ENCODE measurements around the gene GPX1. TPM values are rescaled to one million over a fixed set of nuclear protein-coding genes. Genes with fewer than 3 reads are reported as not detected.
"Not testable (repeated sequence)": the region's sequence is repeated elsewhere in the genome, so short reads cannot be mapped to it uniquely, and the experiment has no call there.

Gene GPX1
- total RNA-seq = 97.9 to 108 TPM (median 98.7 TPM) in 3 replicates

- H3K27ac Mint-ChIP-seq = peak within 1 kb of the TSS; percentile 96
- no peak for TF ChIP-seq CTCF (IDR thresholded peaks at IDR 0.05; ENCODE audit: unreplicated experiment)
- H3K9me3 Mint-ChIP-seq = no peaks in the 10 kb centered on the region
- DNase-seq (ENCODE audit: low spot score in 2 of 2, unreplicated experiment in 2 of 2) = peak; percentile 90 to 94
- peaks cover 30% of the 10 kb centered on the region for H3K36me3 Mint-ChIP-seq
- H3K4me1 Mint-ChIP-seq = peaks cover 19% of the 10 kb centered on the region
- peak within 1 kb of the TSS; percentile 92 for H3K4me3 Mint-ChIP-seq
- no peaks in the 10 kb centered on the region for H3K27me3 Mint-ChIP-seq (ENCODE audit: low read depth)
Measured at GRCh38 chr3:49358217-49358883, at the start of gene GPX1. Gene GPX1, minus strand, starts transcription at chr3:49358353. Its CDS starts 75 bp downstream, at chr3:49358278.

DNA sequence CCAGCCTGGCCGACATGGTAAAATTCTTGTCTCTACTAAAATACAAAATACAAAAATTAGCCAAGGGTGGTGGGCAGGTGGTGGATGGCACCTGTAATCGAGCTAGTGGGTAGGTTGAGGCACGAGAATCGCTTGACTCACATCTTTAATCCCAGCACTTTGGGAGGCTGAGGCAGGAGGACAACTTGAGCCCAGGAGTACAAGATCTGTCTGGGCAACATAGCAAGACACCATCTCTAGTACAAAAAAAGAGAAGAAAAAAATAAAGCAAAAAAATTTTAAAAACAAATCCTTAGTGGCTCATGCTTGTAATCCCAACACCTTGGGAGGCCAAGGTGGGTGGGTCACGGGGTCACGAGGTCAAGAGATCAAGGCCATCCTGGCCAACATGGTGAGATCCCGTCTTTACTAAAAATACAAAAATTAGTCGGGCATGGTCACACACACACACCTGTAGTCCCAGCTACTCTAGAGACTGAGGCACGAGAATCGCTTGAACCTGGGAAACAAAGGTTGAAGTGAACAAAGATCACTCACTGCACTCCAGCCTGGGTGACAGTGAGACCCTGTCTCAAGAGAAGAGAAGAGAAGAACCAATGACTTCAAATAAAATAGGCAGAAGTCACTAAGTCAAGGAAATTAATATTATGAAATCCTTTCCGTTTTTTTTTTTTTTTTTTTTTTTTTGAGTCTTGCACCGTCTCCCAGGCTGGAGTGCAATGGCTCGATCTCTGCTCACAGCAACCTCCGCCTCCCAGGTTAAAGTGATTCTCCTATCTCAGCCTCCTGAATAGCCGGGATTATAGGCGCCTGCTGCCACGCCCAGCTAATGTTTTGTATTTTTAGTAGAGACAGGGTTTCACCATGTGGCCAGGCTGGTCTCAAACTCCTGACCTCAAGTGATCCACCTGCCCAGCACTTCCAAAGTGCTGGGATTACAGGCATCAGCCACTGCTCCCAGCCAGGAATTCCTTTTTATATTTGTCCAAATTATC lies 48.7 kb upstream of the GPX1 start:
- H3K4me1 Mint-ChIP-seq = peaks cover 34% of the 10 kb centered on the region
- H3K4me3 Mint-ChIP-seq = no peak overlapping the region
- H3K36me3 Mint-ChIP-seq = peaks cover 6% of the 10 kb centered on the region
- no peaks in the 10 kb centered on the region for H3K27me3 Mint-ChIP-seq (ENCODE audit: low read depth)
- H3K9me3 Mint-ChIP-seq = no peaks in the 10 kb centered on the region
- no peak for TF ChIP-seq CTCF (IDR thresholded peaks at IDR 0.05; ENCODE audit: unreplicated experiment)
- H3K27ac Mint-ChIP-seq = peak overlapping the region; percentile 67
- DNase-seq (ENCODE audit: low spot score in 2 of 2, unreplicated experiment in 2 of 2) = no peak

DNA sequence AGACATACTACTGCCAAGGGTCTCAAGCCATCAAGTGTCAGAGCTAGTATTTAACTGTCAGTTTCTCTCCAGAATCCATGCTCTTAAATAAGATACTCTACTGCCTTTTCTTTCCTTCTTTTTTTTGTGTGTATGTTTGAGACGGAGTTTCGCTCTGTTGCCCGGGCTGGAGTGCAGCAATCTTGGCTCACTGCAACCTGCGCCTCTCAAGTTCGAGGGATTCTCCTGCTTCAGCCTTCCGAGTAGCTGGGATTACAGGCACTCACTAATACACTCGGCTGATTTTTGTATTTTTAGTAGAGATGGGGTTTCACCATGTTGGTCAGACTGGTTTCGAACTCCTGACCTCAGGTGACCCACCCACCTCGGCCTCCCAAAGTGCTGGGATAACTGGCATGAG lies 47.4 kb upstream of the GPX1 start:
- not testable (repeated sequence) for H3K27me3 Mint-ChIP-seq (ENCODE audit: low read depth); H3K4me3 Mint-ChIP-seq; H3K9me3 Mint-ChIP-seq; DNase-seq (ENCODE audit: low spot score in 2 of 2, unreplicated experiment in 2 of 2); H3K36me3 Mint-ChIP-seq
- H3K4me1 Mint-ChIP-seq = peaks cover 31% of the 10 kb centered on the region
- peak overlapping the region; percentile 35 for H3K27ac Mint-ChIP-seq

DNA sequence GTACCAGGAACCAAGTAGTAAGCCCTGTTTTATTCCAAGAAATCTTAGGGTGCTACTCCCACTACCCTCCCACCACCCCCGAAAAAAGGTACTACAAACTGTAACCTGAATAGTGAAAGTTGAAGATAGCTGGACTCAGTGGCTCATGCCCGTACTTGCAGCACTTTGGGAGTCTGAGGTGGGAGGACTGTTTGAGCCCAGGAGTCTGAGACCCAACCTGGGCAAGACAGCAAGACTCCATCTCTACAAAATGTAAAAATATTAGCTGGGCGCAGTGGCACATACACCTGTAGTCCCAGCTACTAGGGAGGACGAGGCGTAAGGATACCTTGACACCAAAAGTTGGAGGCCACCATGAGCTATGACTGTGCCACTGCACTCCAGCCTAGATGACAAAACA lies 45.7 kb upstream of the GPX1 start:
- no peak for TF ChIP-seq CTCF (IDR thresholded peaks at IDR 0.05; ENCODE audit: unreplicated experiment)
- DNase-seq (ENCODE audit: low spot score in 2 of 2, unreplicated experiment in 2 of 2) = no peak
- Mint-ChIP-seq H3K27ac (no peak overlapping the region), H3K9me3 (no peaks in the 10 kb centered on the region), H3K27me3 (ENCODE audit: low read depth) (no peaks in the 10 kb centered on the region), H3K4me3 (no peak overlapping the region), H3K36me3 (peaks cover 6% of the 10 kb centered on the region), H3K4me1 (peaks cover 22% of the 10 kb centered on the region)

DNA sequence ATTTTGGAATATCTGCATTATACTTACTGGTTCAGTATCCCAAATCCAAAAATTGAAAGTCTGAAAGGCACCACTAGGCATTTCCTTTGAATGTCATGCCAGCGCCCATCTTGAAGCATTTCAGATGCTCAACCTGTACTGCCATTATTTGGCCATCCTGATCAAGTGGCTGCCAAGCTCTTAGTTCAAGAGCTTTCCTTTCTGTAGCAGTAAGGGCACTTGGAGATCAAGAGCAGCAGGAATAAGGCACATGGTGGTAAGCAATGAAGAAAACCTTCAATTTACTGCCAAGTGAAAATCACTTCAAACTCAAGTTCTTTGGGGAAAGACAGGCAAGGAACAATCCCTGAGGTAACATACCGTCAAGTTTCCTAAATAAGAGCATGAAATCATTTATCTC lies 43.6 kb upstream of the GPX1 start:
- DNase-seq (ENCODE audit: low spot score in 2 of 2, unreplicated experiment in 2 of 2) = no peak
- Mint-ChIP-seq H3K27ac (no peak overlapping the region), H3K36me3 (peaks cover 8% of the 10 kb centered on the region), H3K4me1 (peaks cover 13% of the 10 kb centered on the region), H3K9me3 (no peaks in the 10 kb centered on the region), H3K4me3 (no peak overlapping the region), H3K27me3 (ENCODE audit: low read depth) (no peaks in the 10 kb centered on the region)
- no peak for TF ChIP-seq CTCF (IDR thresholded peaks at IDR 0.05; ENCODE audit: unreplicated experiment)

DNA sequence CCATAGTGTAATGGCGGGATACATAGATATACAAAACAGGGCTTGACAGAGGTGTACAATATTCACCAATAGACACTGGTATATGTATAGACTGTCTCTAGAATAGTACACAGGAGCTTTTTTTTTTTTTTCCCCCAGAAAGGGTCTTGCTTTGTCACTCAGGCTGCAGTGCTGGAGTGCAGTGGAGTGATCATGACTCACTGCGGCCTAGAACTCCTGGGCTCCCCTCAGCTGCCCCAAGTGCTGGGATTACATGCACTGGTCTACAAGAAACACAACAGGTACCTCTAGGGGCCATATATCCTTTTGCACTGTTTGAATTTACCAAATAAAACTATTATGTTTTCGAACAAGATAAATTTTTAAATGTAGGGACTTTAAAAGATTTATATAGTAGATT lies 41.3 kb upstream of the GPX1 start:
- Mint-ChIP-seq H3K4me1 (peaks cover 10% of the 10 kb centered on the region), H3K27me3 (ENCODE audit: low read depth) (no peaks in the 10 kb centered on the region), H3K36me3 (peaks cover 17% of the 10 kb centered on the region), H3K9me3 (no peaks in the 10 kb centered on the region), H3K27ac (no peak overlapping the region), H3K4me3 (no peak overlapping the region)
- no peak for TF ChIP-seq CTCF (IDR thresholded peaks at IDR 0.05; ENCODE audit: unreplicated experiment)
- no peak for DNase-seq (ENCODE audit: low spot score in 2 of 2, unreplicated experiment in 2 of 2)

All from mesothelial cell of epicardium (in vitro differentiated cells).